Measurements from ENCODE around the gene HAND1. TPM values are rescaled to one million over a fixed set of nuclear protein-coding genes. Genes with fewer than 3 reads are reported as not detected.

The HAND1 gene
- total and polyA plus RNA-seq, 2 donors (not counting 1 experiment from before 2014, with no cell fraction given): not detected

GRCh38 chr5:154470947-154471870, 6.8 kb downstream of the HAND1 start:
- 22% methylated on average over 4 of the region's 11 CpGs for WGBS (ENCODE audit: insufficient coverage)
- Histone ChIP-seq H3K4me1 (ENCODE audit: control insufficient read depth in 2 of 2, insufficient read depth in 2 of 2, low read length in 2 of 2) (peaks cover 33 to 44% of the 10 kb centered on the region in 2 donors), H3K27ac (ENCODE audit: low read length in 2 of 2) (no peak overlapping the region), H3K9ac (ENCODE audit: low read length) (no peak overlapping the region), H4K20me1 (ENCODE audit: control insufficient read depth, insufficient read depth, low read length, poor library complexity, severe bottlenecking) (no peaks in the 10 kb centered on the region), H3K9me3 (ENCODE audit: control extremely low read depth in 1 of 3, control insufficient read depth in 2 of 3, insufficient read depth in 1 of 3, low read length in 2 of 3) (peaks cover 0 to 30% (median 8%) of the 10 kb centered on the region in 3 donors), H3K79me2 (ENCODE audit: control insufficient read depth, insufficient read depth, low read length) (no peaks in the 10 kb centered on the region), H2AFZ (ENCODE audit: insufficient read depth, low read depth, low read length, poor library complexity, severe bottlenecking) (no peak overlapping the region), H3K4me2 (replicated peaks; ENCODE audit: low read depth, low read length, poor library complexity, severe bottlenecking) (no peak overlapping the region), H3K27me3 (replicated peaks in 1 of 4; ENCODE audit: control extremely low read depth in 1 of 4, control insufficient read depth in 3 of 4, insufficient read depth in 4 of 4, low read length in 3 of 4) (peaks cover 0 to 78% (median 65%) of the 10 kb centered on the region in 4 experiments), H3K36me3 (replicated peaks in 1 of 2; ENCODE audit: control extremely low read depth in 1 of 2, control insufficient read depth in 1 of 2, extremely low read depth in 1 of 2, insufficient read depth in 2 of 2, low read length in 1 of 2) (no peaks in the 10 kb centered on the region), H3K4me3 (ENCODE audit: control extremely low read depth in 1 of 5, extremely low read depth in 1 of 5, insufficient read depth in 1 of 5, low read depth in 2 of 5, low read length in 4 of 5) (no peak overlapping the region)
- no peak for DNase-seq
- TF ChIP-seq EZH2 (IDR thresholded peaks at IDR 0.05; ENCODE audit: borderline replicate concordance, insufficient read depth, low read depth, low read length, poor library complexity, severe bottlenecking): no peak
- TF ChIP-seq CTCF (IDR thresholded peaks at IDR 0.05): no peak
- no peak overlapping the region for H3K4me3 Mint-ChIP-seq
- H3K27ac Mint-ChIP-seq: no peak overlapping the region
- H3K4me1 Mint-ChIP-seq: peaks cover 26% of the 10 kb centered on the region
- intact Hi-C loops (cut with micrococcal nuclease): no loop called here
- ATAC-seq (ENCODE audit: low read depth): no peak
- peaks cover 67% of the 10 kb centered on the region for H3K27me3 Mint-ChIP-seq
- ChIA-PET POLR2A (no interaction called here), CTCF (interaction anchor here (1.1 to 3.0 kb wide), 2 partner anchors 41 to 140 kb away, joined by 3 to 8 read pairs; no protein-coding TSS in a partner anchor)
- H3K9me3 Mint-ChIP-seq (ENCODE audit: insufficient read depth): no peaks in the 10 kb centered on the region

DNA sequence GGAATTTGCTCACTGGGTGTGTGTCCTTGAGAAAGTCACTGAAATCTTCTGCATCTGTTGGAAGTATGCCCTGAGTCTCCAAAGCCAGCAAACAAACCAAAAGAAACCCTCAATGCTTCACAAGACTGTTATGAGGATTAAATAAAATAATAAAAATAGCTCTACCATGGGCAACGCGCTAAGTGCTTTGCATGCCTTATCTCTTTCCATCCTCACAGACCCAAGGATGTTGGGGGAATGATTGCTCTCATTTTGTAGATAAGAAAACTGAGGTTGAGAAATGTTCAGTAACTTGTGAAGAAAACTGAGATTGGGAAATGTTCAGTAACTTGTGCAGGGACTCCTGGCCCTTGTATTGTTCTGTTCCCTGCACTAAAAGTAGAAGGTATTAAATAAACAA, 7.9 kb downstream of the HAND1 start:
- Histone ChIP-seq H3K4me3 (ENCODE audit: control extremely low read depth in 1 of 5, extremely low read depth in 1 of 5, insufficient read depth in 1 of 5, low read depth in 2 of 5, low read length in 4 of 5) (no peak overlapping the region), H3K4me2 (replicated peaks; ENCODE audit: low read depth, low read length, poor library complexity, severe bottlenecking) (no peak overlapping the region), H2AFZ (ENCODE audit: insufficient read depth, low read depth, low read length, poor library complexity, severe bottlenecking) (no peak overlapping the region), H3K27ac (ENCODE audit: low read length in 2 of 2) (no peak overlapping the region), H3K36me3 (replicated peaks in 1 of 2; ENCODE audit: control extremely low read depth in 1 of 2, control insufficient read depth in 1 of 2, extremely low read depth in 1 of 2, insufficient read depth in 2 of 2, low read length in 1 of 2) (no peaks in the 10 kb centered on the region), H3K9me3 (ENCODE audit: control extremely low read depth in 1 of 3, control insufficient read depth in 2 of 3, insufficient read depth in 1 of 3, low read length in 2 of 3) (peaks cover 0 to 20% (median 6%) of the 10 kb centered on the region in 3 donors), H3K79me2 (ENCODE audit: control insufficient read depth, insufficient read depth, low read length) (no peaks in the 10 kb centered on the region), H3K27me3 (replicated peaks in 1 of 4; ENCODE audit: control extremely low read depth in 1 of 4, control insufficient read depth in 3 of 4, insufficient read depth in 4 of 4, low read length in 3 of 4) (peaks cover 0 to 68% (median 56%) of the 10 kb centered on the region in 4 experiments), H3K4me1 (ENCODE audit: control insufficient read depth in 2 of 2, insufficient read depth in 2 of 2, low read length in 2 of 2) (peaks cover 22 to 33% of the 10 kb centered on the region in 2 donors), H4K20me1 (ENCODE audit: control insufficient read depth, insufficient read depth, low read length, poor library complexity, severe bottlenecking) (no peaks in the 10 kb centered on the region), H3K9ac (ENCODE audit: low read length) (no peak overlapping the region)
- DNase-seq: no peak
- CTCF ChIA-PET: interaction anchor here (0.7 to 3.0 kb wide), 5 partner anchors 11 to 371 kb away, joined by 3 to 14 read pairs (median 5); no protein-coding TSS in a partner anchor
- Mint-ChIP-seq H3K4me1 (peaks cover 17% of the 10 kb centered on the region), H3K9me3 (ENCODE audit: insufficient read depth) (no peaks in the 10 kb centered on the region), H3K27ac (no peak overlapping the region), H3K4me3 (no peak overlapping the region), H3K27me3 (peaks cover 58% of the 10 kb centered on the region)
- POLR2A ChIA-PET: no interaction called here
- no peak for ATAC-seq (ENCODE audit: low read depth)
- intact Hi-C loops (cut with micrococcal nuclease): no loop called here
- no CpG with 5 or more reads among the region's 2 CpGs for WGBS (ENCODE audit: insufficient coverage)
- TF ChIP-seq CTCF (IDR thresholded peaks at IDR 0.05): no peak
- no peak for TF ChIP-seq EZH2 (IDR thresholded peaks at IDR 0.05; ENCODE audit: borderline replicate concordance, insufficient read depth, low read depth, low read length, poor library complexity, severe bottlenecking)
